ENCODE measurements around the gene HGD. TPM values are rescaled to one million over a fixed set of nuclear protein-coding genes. Genes with fewer than 3 reads are reported as not detected.
A peak's percentile ranks its signal among the peaks of the same experiment; 100 is the strongest.

The HGD gene
- total RNA-seq, 1 donor, result 0.43 TPM

DNA sequence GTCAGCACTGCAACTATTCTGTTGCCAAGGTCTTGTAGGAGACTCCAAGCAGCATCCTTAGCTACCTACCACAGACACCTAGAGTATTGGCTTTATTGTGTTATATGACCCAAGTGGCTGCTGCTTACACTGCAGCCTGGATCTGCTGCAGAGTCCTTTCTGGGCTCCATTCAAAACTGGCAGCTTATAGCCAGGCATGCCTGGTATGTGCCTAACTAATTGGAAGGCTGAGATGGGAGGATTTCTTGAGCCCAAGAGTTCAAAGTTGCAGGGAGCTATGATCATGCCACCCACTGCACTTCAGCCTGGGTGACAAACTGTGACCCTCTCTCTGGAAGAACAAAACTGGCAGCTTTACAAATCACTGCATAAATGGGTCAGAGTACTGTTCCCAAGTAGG lies 77.3 kb downstream of the HGD start:
- TF ChIP-seq, protein P1, sequence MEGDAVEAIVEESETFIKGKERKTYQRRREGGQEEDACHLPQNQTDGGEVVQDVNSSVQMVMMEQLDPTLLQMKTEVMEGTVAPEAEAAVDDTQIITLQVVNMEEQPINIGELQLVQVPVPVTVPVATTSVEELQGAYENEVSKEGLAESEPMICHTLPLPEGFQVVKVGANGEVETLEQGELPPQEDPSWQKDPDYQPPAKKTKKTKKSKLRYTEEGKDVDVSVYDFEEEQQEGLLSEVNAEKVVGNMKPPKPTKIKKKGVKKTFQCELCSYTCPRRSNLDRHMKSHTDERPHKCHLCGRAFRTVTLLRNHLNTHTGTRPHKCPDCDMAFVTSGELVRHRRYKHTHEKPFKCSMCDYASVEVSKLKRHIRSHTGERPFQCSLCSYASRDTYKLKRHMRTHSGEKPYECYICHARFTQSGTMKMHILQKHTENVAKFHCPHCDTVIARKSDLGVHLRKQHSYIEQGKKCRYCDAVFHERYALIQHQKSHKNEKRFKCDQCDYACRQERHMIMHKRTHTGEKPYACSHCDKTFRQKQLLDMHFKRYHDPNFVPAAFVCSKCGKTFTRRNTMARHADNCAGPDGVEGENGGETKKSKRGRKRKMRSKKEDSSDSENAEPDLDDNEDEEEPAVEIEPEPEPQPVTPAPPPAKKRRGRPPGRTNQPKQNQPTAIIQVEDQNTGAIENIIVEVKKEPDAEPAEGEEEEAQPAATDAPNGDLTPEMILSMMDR (IDR thresholded peaks at IDR 0.05; ENCODE audit: insufficient read depth, low read depth, low read length), result no peak
- DNase-seq (ENCODE audit: low read depth), result no peak
- no peak overlapping the region for H3K4me3 ChIP-seq (ENCODE audit: low read depth, low read length)

DNA sequence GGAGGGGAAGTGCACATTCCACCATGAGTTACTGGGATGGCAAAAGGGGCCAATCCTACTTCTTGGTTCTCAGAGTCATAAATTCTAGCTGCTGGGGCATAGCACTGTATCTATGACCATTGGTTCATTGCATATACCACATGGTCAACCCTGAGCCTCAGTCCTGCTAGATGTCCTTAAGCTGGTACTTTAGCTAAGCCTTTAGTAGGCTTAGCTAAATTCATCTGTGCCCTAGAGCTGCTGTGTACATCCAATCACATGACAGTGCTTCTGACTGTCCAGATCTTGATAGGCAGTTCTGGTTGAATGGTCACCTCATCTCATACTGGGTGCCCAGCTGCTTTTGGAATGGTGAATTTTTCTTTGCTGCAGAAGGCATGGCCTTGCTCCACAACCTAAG lies 77.7 kb downstream of the HGD start:
- H3K4me3 ChIP-seq (ENCODE audit: low read depth, low read length), result no peak overlapping the region
- DNase-seq (ENCODE audit: low read depth), result no peak
- TF ChIP-seq, protein P1 (IDR thresholded peaks at IDR 0.05; ENCODE audit: insufficient read depth, low read depth, low read length), result no peak

DNA sequence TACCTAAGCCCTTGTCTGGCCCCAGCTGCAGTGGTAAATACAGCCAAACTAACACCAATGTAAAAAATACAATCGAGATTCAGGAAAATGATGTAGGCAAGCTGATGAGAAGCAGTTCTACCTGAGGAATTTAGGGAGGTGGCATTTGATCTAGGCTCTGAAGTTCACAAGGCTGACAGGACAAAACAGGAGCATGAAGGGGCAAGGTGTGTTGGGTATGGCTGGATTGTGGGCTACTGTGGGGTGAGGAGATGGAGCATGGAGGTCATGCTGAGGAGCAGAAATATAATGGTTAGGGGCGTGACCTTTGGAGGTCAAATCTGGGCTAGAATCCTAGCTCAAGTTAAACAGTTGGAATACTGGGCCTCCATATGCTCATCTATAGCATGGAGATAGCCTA lies 79.4 kb downstream of the HGD start:
- H3K4me3 ChIP-seq (ENCODE audit: low read depth, low read length), result no peak overlapping the region
- no peak for DNase-seq (ENCODE audit: low read depth)
- TF ChIP-seq, protein P1 (IDR thresholded peaks at IDR 0.05; ENCODE audit: insufficient read depth, low read depth, low read length), result no peak

DNA sequence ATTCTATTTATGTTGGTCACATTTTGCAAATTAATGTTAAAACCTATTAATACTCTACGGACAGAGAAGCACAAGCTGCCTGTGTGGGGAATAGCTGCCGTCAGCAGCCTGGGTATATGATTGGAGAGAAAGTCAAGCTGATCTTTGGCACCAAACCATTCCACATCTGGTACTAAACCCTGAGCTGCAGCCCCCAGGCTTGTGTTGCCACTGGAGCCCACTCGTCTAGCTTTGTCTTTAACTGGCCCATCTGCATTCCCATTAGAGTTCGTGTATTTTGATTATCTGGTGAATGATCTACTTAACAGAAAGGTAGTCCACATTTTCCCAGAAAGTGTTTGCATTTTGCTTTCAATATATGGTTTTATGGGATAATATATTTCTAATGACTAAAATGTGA lies 80.5 kb downstream of the HGD start:
- TF ChIP-seq, protein P1 (IDR thresholded peaks at IDR 0.05; ENCODE audit: insufficient read depth, low read depth, low read length), result no peak
- DNase-seq (ENCODE audit: low read depth), result peak; percentile 13
- no peak overlapping the region for H3K4me3 ChIP-seq (ENCODE audit: low read depth, low read length)

DNA sequence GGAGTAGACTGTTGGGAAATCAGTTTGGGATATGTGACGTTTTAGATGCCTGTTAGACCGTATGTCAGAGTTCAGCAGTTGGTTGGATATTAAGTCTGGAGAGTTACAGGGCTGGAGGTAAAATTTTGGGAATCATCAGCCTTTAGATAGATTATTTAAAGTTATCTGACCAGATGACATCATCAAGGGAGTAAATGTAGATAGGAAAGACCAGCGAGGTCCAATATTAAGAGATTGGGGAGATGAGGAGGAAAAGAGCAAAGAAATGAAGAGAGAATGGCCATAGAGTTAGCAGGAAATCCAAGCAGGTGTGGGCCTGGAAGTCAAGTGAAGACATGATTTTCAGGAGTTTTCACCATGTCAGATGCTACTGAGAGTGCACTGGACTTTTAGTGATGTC lies 82.8 kb downstream of the HGD start:
- H3K4me3 ChIP-seq (ENCODE audit: low read depth, low read length), result no peak overlapping the region
- TF ChIP-seq, protein P1 (IDR thresholded peaks at IDR 0.05; ENCODE audit: insufficient read depth, low read depth, low read length), result no peak
- no peak for DNase-seq (ENCODE audit: low read depth)

DNA sequence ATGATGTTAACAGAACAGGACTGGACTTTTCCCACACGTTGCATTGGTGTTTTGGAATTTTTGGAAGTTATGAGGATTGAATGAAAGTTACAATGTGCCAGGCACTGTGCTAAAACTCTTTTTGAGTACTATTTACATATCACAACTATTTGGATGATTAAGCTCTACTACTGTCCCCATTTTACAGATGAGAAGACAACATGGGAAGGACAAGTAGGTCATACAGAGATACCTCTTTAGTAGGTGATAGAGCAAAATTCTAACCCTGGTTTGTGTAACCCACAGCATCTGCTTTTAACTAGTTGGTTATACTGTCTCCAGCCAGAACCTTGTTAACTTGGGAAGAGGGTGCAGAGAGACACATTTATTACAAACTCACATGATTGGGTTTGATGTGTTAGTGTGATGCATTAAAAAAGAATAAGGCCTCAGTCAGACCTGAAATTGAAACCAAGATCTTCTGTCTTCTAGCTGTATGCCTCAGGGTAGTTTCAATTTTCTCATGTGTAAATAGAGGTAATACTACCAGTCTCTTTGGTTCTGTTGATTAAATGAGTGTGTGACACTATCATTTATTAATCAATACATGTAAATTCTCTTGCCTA lies 84.5 kb downstream of the HGD start:
- H3K4me3 ChIP-seq (ENCODE audit: low read depth, low read length), result peak overlapping the region; percentile 92
- TF ChIP-seq, protein P1 (IDR thresholded peaks at IDR 0.05; ENCODE audit: insufficient read depth, low read depth, low read length), result no peak
- DNase-seq (ENCODE audit: low read depth), result no peak

DNA sequence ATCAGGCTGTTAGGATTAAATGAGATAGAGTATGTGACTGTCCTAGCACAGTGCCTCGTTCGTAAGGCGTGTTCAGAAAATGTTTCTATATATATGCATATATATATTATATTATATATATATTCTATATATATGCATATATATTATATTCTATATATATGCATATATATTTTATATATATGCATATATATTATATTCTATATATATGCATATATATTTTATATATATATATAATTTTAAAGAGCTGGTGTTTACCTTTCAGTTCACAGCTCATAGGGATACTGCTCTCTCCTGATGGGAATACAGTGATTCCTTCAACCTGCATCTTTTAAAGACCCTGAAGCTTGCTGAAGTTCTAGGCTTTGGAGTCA lies 85.2 kb downstream of the HGD start:
- peak overlapping the region; percentile 92 for H3K4me3 ChIP-seq (ENCODE audit: low read depth, low read length)
- TF ChIP-seq, protein P1 (IDR thresholded peaks at IDR 0.05; ENCODE audit: insufficient read depth, low read depth, low read length), result no peak
- no peak for DNase-seq (ENCODE audit: low read depth)
